HEK293T (cell line): Measurements from ENCODE around the gene LRBA.

ENCODE experiments used
- ELF4 ChIP-seq: fragments of 450-650 bp; IDR thresholded peaks from 2 replicates; pipeline ENCODE4 v1.6.1; 2017; ENCODE audit warnings: antibody characterized with exemption
- FOXA1 ChIP-seq: fragments of 450-650 bp; IDR thresholded peaks from 2 replicates; pipeline ENCODE4 v1.6.1; 2016; ENCODE audit warnings: mild to moderate bottlenecking
- SP1 ChIP-seq: fragments of 450-650 bp; IDR thresholded peaks from 2 replicates; pipeline ENCODE4 v1.6.1; 2017
- TF ChIP-seq, protein P1 (sequence below): fragments of 450-650 bp; IDR thresholded peaks from 2 replicates; pipeline ENCODE4 v1.6.1; 2016

DNA sequence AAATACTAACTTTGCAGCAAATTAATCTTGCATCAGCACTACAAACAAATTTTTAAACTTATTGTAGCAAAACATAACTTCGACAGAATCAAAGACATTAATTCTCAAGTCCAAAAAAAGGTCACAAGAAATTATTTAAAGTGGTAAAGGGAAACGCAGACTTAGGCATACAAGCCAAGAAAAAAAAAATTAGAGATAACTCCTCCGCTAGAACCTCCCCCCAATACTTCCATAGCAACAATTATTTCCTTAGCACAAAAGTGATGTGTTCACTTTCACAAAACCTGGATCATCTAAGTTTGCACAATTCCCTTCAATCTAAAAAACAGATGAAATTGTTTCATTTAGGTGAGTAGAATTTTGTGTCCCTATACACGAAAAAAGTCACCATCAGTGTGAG lies 1.1 kb downstream of the LRBA start:
- TF ChIP-seq, protein P1, sequence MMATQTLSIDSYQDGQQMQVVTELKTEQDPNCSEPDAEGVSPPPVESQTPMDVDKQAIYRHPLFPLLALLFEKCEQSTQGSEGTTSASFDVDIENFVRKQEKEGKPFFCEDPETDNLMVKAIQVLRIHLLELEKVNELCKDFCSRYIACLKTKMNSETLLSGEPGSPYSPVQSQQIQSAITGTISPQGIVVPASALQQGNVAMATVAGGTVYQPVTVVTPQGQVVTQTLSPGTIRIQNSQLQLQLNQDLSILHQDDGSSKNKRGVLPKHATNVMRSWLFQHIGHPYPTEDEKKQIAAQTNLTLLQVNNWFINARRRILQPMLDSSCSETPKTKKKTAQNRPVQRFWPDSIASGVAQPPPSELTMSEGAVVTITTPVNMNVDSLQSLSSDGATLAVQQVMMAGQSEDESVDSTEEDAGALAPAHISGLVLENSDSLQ: no peak
- TF ChIP-seq ELF4 (no peak), SP1 (no peak), FOXA1 (no peak)
